NCI-H2107 (cell line): ENCODE results near the gene IFNG.

ENCODE experiments used
- DNase-seq: peaks from one replicate; lab custom pipeline; 2025; lab: John Stamatoyannopoulos, UW

IFNG gene

GRCh38 chr12:68115281-68115680 lies 44.3 kb downstream of the IFNG start:
- DNase-seq: no peak

DNA sequence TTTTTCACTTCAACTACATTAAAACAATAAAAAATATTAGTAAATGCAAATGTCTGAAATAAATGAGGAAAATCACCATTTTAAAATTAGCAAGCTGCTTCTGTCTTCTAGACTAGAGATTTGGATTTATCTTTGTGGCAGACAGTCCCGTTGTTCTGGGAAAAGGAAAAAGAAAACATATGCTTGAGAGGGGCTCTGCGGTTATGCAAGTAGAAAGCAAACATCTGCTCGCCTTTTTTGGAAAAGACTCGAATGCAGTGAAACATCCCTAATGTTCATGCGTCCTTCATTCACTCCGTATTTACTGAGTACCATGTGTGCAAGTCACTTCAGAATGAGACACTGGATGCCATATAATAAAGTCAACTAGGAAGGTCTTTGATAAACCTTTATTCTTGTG lies 44.9 kb downstream of the IFNG start:
- no peak for DNase-seq

GRCh38 chr12:68113644-68114043 lies 45.9 kb downstream of the IFNG start:
- DNase-seq: no peak

GRCh38 chr12:68111995-68112394 lies 47.5 kb downstream of the IFNG start:
- no peak for DNase-seq

- no peak for DNase-seq
These were observed 49.9 kb downstream of the IFNG start for GRCh38 chr12:68109444-68110217.

GRCh38 chr12:68109001-68109400 lies 50.5 kb downstream of the IFNG start:
- no peak for DNase-seq

- DNase-seq: no peak
These were observed 52.9 kb downstream of the IFNG start for GRCh38 chr12:68106660-68107059.

- no peak for DNase-seq
These were observed 53.4 kb downstream of the IFNG start for GRCh38 chr12:68106160-68106559.
